Mononuclear cell (primary cell): ENCODE measurements around the gene EIF2B5. TPM values are rescaled to one million over a fixed set of nuclear protein-coding genes. Genes with fewer than 3 reads are reported as not detected.

Experiments used
- H3K27me3 ChIP-seq: 2 replicates; pipeline ENCODE4 v1.6.0; 2011; ENCODE audit warnings: low read length, control low read depth; ENCODE audit not compliant: insufficient read depth
- H3K4me1 ChIP-seq: 2 replicates; pipeline ENCODE4 v1.5.1; 2011; ENCODE audit warnings: mild to moderate bottlenecking, low read length, control low read depth; ENCODE audit not compliant: insufficient read depth
- H3K4me3 ChIP-seq: 2 replicates; pipeline ENCODE4 v1.5.1; 2011; ENCODE audit warnings: mild to moderate bottlenecking, low read length, moderate library complexity
- H3K9me3 ChIP-seq: 2 replicates; pipeline ENCODE4 v1.5.1; 2011; ENCODE audit warnings: low read depth, mild to moderate bottlenecking, control low read depth, low read length
- total RNA-seq: library from RNA; depleted of rRNA; stranded (reverse); fragments of >200 nt; gene quantifications from one replicate; pipeline ENCODE4 v1.2.3, GENCODE V29; 2012

Gene EIF2B5
- total RNA-seq, 1 donor, result 41.0 TPM

GRCh38 chr3:184189421-184189820 lies 54.3 kb downstream of the EIF2B5 start:
- Histone ChIP-seq H3K4me3 (no peak overlapping the region), H3K4me1 (peaks cover 24% of the 10 kb centered on the region), H3K27me3 (no peaks in the 10 kb centered on the region), H3K9me3 (no peaks in the 10 kb centered on the region)

- H3K4me1 ChIP-seq, result peaks cover 1% of the 10 kb centered on the region
- no peaks in the 10 kb centered on the region for H3K27me3 ChIP-seq
- no peaks in the 10 kb centered on the region for H3K9me3 ChIP-seq
- H3K4me3 ChIP-seq, result no peak overlapping the region
These were observed 57.7 kb downstream of the EIF2B5 start for GRCh38 chr3:184192889-184193288.

DNA sequence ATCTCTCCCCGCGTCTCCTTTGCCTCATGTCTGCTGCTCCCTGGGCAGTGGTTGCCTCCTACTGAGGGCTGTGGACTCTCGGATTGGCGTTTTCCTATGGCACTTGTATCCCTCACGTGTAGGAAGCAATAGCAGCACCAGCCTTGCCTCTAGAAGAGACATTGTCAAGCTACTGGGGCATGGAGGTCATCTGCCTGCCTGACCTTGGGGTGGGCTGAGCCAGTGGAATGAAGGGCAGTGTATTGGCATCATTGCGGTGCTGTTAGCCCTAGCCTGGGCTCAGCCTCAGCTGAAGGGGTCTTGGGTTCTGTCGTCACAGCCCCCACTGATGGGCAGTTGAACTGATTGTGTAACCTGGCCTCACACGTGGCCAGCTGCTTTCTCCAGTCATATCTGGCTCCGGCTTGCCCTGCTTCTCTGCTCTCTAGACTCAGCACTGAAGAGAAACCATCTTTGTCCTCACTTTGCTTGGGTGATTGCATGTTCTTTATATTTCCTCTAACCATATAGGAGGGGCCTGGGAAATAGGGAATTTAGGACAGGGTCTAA lies 58.9 kb downstream of the EIF2B5 start:
- H3K27me3 ChIP-seq, result no peaks in the 10 kb centered on the region
- H3K9me3 ChIP-seq, result no peaks in the 10 kb centered on the region
- no peaks in the 10 kb centered on the region for H3K4me1 ChIP-seq
- H3K4me3 ChIP-seq, result no peak overlapping the region

Other genes starting within 250 kb of the EIF2B5 start
- 6.5 TPM for gene ABCC5, start 117.5 kb upstream of the EIF2B5 start, total RNA-seq
- gene HTR3D, start 103.6 kb upstream of the EIF2B5 start, total RNA-seq, result not detected
- not detected for gene HTR3C, start 82.3 kb upstream of the EIF2B5 start, total RNA-seq
- gene HTR3E, start 38.3 kb upstream of the EIF2B5 start, total RNA-seq, result not detected
- gene DVL3, start 20.0 kb downstream of the EIF2B5 start, total RNA-seq, result 18.3 TPM
- gene AP2M1, start 39.5 kb downstream of the EIF2B5 start, total RNA-seq, result 167 TPM
- 39.7 TPM for gene ABCF3, start 50.8 kb downstream of the EIF2B5 start, total RNA-seq
- gene VWA5B2, start 94.2 kb downstream of the EIF2B5 start, total RNA-seq, result under 0.01 TPM
- gene ALG3, start 113.6 kb downstream of the EIF2B5 start, total RNA-seq, result 14.0 TPM
- 0.52 TPM for gene EEF1AKMT4, start 114.3 kb downstream of the EIF2B5 start, total RNA-seq
- gene CAMK2N2, start 126.2 kb downstream of the EIF2B5 start, total RNA-seq, result not detected
- not detected for gene ECE2, start 140.7 kb downstream of the EIF2B5 start, total RNA-seq
- gene PSMD2, start 163.9 kb downstream of the EIF2B5 start, total RNA-seq, result 119 TPM
- 114 TPM for gene EIF4G1, start 179.2 kb downstream of the EIF2B5 start, total RNA-seq
- gene FAM131A, start 202.2 kb downstream of the EIF2B5 start, total RNA-seq, result 5.7 TPM
- 0.63 TPM for gene CLCN2, start 226.2 kb downstream of the EIF2B5 start, total RNA-seq
- gene POLR2H, start 226.4 kb downstream of the EIF2B5 start, total RNA-seq, result 19.0 TPM
- not detected for gene THPO, start 242.8 kb downstream of the EIF2B5 start, total RNA-seq
- 0.31 TPM for gene CHRD, start 244.7 kb downstream of the EIF2B5 start, total RNA-seq